Bronchial epithelial cell (primary cell): ENCODE results near the gene CENPE. TPM values are rescaled to one million over a fixed set of nuclear protein-coding genes. Genes with fewer than 3 reads are reported as not detected.

ENCODE experiments used
- DNase-seq: peaks from one replicate; pipeline ENCODE4 v3.0.0-alpha.2; 2010; ENCODE audit warnings: low read depth
- FAIRE-seq: peaks from 2 replicates; lab custom pipeline; 2011; peaks lifted over from hg19 to GRCh38; lab: Jason Lieb, UNC
- H3K27me3 ChIP-seq: 2 replicates; pipeline ENCODE4 v1.5.1; 2011; ENCODE audit warnings: low read length; ENCODE audit not compliant: control insufficient read depth, insufficient read depth
- H3K36me3 ChIP-seq: 2 replicates; pipeline ENCODE4 v1.5.1; 2011; ENCODE audit warnings: low read length; ENCODE audit not compliant: control insufficient read depth, insufficient read depth
- H3K4me3 ChIP-seq: 2 replicates; pipeline ENCODE4 v1.5.1; 2011; ENCODE audit warnings: mild to moderate bottlenecking, low read depth, low read length, control low read depth
- CTCF ChIP-seq: IDR thresholded peaks from 2 replicates; pipeline ENCODE4 v1.5.1; 2011; ENCODE audit warnings: mild to moderate bottlenecking, moderate library complexity, low read length, control low read depth, inconsistent platforms; ENCODE audit not compliant: insufficient read depth, severe bottlenecking
- total RNA-seq: library from RNA; depleted of rRNA; stranded (reverse); fragments of >200 nt; gene quantifications from 2 replicates; pipeline ENCODE4 v1.2.1, GENCODE V29; 2014

Gene CENPE
- total RNA-seq, 1 donor from 2014 or later = 6.3 TPM

GRCh38 chr4:103092245-103092644, 105.9 kb downstream of the CENPE start:
- no peak for FAIRE-seq
- no peak for TF ChIP-seq CTCF
- no peak overlapping the region for H3K4me3 ChIP-seq
- peaks cover 2% of the 10 kb centered on the region for H3K36me3 ChIP-seq
- H3K27me3 ChIP-seq = no peaks in the 10 kb centered on the region
- DNase-seq = no peak

- FAIRE-seq (no peak), DNase-seq (peak; percentile 59)
- no peaks in the 10 kb centered on the region for H3K27me3 ChIP-seq
- no peak overlapping the region for H3K4me3 ChIP-seq
- peak; percentile 60 for TF ChIP-seq CTCF
- peaks cover 2% of the 10 kb centered on the region for H3K36me3 ChIP-seq
These were observed 106.4 kb downstream of the CENPE start for GRCh38 chr4:103091601-103092223.

GRCh38 chr4:103089481-103089880, 108.7 kb downstream of the CENPE start:
- no peak for TF ChIP-seq CTCF
- Histone ChIP-seq H3K36me3 (peaks cover 4% of the 10 kb centered on the region), H3K4me3 (no peak overlapping the region), H3K27me3 (no peaks in the 10 kb centered on the region)
- FAIRE-seq (no peak), DNase-seq (no peak)

- no peak for TF ChIP-seq CTCF
- H3K27me3 ChIP-seq = no peaks in the 10 kb centered on the region
- peaks cover 4% of the 10 kb centered on the region for H3K36me3 ChIP-seq
- DNase-seq (no peak), FAIRE-seq (no peak)
- no peak overlapping the region for H3K4me3 ChIP-seq
These were observed 111.6 kb downstream of the CENPE start for GRCh38 chr4:103086551-103086950.

DNA sequence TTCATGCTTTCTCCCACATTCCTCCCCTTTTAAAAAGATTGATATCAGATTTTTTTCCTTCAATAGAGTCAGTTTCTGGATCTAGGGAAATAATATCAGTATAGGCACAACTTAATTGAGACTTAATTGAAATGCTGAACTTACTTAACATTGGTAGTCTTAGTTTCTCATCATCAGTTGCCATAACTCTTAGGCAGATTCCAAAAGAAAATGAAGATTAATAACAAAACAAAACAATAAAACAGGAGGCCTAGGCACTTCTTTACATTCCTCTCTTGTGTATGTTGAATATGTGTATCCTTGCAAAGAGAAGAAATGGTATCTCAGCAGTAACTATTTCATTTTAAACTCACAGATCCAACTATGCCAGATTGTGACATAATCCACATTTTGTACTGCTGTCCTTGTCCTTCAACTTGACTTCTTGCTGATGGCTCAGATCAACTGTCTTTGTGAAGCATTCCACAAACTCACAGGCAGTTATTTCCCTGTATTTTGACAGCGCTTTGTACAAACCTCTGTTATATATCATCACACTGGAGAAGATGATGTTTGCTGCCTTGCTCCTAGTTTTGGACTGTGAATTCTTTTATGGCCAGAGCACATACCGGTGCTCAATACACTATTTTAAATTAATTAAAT, 112.5 kb downstream of the CENPE start:
- Histone ChIP-seq H3K4me3 (no peak overlapping the region), H3K36me3 (peaks cover 4% of the 10 kb centered on the region), H3K27me3 (no peaks in the 10 kb centered on the region)
- DNase-seq (no peak), FAIRE-seq (no peak)
- TF ChIP-seq CTCF = no peak
